GM21529 (cell line): ENCODE measurements around the gene MTM1.

ENCODE experiments used
- ATAC-seq: cut with Tn5 transposase; IDR thresholded peaks from one replicate; pipeline ENCODE4 v1.9.1; 2021; ENCODE audit not compliant: unreplicated experiment

Gene MTM1

DNA sequence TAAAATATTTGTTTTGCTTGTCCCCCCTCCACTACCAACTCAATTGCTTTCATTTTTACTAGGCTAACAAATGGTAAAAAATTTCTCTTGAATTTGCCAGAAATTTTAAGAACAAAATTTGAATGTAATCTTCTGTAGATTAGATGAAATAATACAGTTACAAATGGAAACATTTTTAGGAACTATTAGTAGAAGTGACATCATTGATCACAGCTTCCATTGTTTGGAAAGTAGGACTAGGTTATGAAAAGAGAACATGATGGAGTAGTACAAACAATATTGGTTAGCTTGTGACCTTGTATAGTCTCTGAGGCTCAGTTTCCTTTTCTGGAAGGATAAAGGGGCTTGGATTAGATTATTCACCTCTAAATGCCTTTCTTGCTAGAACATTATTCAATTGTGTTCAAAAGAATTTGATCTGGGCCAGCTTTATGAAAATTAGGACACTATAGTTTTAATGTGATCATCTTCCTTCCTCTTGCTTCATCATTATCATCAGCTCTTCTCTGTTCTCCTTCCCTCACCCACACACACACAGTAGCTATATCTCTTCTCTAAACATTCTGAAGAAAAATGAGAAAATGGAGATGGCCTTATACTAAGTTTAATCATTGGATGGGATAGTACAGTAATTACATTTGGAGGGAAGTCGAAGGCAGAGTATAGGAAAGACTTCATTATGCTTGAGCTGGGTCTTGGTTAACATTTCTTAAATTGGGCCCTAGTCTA is 134.7 kb downstream of the MTM1 start:
- ATAC-seq = no peak

DNA sequence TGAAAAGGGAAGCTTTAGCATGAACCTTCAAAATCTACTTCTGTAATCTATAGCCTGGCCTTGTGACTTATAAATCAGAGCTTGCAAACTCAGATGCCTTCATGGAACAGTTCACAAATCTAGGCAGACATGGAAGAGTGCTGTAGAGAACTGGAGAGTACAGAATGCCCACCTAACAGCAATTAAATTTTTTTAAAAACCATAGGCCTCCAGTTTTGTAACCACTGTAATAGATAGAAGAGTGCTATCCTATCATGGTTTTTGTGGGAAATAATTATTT is 135.2 kb downstream of the MTM1 start:
- no peak for ATAC-seq

DNA sequence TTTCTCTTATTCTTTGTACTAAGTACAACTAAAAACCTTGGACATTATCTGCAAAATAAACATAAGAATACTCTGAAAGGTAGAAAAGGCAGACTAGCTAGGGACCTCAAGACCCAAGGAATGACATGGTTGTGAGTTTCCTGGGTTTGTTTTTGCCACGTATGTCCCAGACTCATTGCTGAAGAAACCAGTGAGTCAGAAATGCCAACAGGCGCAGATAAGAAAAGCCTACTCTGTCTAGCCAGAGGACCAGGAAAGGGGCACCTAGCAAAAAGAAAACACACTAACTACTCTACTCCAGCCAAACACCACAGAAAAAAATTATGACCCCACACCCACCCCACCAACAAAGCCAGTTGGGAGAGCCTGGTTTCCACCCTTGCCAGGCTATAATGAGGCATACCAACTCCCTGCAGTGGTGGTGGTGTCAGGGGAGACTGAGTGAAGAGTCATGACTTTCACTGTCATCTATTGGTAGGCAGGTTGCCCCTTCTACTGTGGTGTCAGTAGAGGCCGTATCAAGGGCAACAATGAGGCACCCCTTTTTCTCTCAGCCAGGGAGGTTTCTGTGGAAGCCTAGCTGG is 135.7 kb downstream of the MTM1 start:
- ATAC-seq = no peak

DNA sequence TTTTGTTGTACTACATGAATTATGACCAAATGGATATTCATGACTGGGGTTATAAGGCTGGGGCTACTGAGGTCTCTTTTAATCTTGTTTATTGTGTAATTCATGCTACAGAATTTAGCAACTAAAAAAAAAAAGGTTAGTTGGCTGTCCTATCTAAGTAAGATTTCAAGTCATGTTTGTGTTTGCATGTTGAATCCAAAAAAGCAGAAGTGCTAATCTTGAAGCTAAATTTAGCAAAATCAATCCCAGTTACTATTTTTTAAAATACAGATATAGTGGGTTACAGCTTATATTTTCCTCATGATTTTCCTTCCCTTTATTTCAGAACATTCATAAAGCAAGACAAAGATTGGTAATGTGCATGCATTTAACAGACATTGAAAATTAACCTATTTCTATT is 144.2 kb downstream of the MTM1 start:
- ATAC-seq = no peak

DNA sequence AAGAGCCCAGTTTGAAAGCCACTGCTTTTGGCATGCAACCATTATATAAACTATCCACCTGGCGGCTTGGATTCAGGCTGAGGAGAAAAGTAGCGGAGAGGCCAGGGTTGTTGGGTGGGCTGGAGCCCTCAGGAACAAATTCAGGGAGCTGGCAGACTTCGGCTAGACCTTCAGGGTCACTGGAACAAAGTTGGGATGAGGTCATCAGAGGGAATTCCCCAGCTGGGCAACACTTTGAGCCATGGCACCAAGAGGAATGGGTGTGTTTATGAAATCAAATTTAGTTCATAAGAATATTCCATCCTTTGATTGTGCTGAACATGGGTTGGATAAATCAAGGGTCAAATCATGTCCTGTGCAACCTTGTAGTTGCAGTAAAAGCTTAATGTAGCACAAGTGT is 146.8 kb downstream of the MTM1 start:
- ATAC-seq = no peak

DNA sequence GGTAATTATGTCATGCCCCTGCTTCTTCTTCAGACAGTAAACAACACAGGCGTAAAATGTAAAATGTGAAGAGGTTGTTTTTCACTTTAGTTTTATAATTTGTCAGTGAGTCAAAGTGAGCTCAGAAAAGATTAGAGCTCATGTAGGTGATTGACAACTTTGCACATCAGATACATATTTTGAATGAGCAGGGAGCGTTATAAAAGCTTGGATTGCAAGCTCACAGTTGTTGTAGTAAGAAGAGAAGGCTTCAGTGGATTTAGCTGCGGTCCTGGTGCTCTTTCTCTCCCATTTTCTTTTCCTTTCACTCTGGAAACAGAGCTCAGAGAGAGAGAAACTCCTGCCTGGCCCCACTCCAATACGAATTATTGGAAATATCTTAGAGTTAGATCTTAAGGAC is 151.2 kb downstream of the MTM1 start:
- no peak for ATAC-seq
